ENCODE results near the gene ZBTB38.

Gene ZBTB38

DNA sequence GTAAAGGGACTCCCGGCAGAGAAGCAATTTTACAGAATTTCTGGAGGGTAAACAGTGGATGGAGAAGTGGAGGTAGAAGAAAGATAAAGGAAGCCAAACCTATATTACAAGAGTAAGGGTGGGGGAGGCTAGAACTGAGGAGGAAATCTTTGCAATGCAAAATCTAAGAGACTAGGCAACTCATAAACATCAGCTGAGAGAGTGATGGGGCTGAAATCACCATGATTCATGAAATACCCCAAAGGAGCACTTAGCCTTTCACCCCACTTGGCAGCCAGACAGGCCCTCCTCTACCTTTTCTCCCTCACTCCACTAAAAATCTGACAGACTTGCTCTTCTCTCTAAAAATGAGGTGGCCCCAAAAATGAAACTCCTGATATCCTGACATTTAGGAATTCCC is 19.5 kb upstream of the ZBTB38 start:
- no peak overlapping the region for H3K4me3 Mint-ChIP-seq
- H3K9me3 Mint-ChIP-seq, result no peaks in the 10 kb centered on the region
- ATAC-seq (no peak), DNase-seq (ENCODE audit: low spot score in 2 of 2) (no peak)
- H3K4me1 Mint-ChIP-seq, result no peaks in the 10 kb centered on the region
- H3K36me3 Mint-ChIP-seq, result no peaks in the 10 kb centered on the region
- H3K27ac Mint-ChIP-seq, result no peak overlapping the region

DNA sequence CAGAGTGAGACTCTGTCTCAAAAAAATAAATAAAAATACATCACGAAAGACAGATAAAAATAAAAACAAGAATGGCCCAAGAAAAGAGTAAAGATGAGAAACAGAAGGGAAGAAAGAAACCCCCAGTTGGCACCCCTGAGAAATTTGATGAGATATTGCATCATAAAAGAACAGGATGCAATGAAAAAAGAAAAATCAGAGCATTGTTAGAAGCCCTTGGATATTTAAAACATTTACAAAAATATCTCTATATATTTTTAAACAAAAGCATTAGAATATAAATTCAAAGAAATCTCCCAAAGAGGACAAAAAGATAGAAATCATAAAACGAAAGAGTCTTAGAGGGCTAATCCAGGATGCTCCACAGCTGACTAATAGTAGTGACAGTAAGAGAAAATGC is 18.6 kb upstream of the ZBTB38 start:
- H3K27ac Mint-ChIP-seq, result no peak overlapping the region
- H3K4me3 Mint-ChIP-seq, result no peak overlapping the region
- DNase-seq (ENCODE audit: low spot score in 2 of 2) (no peak), ATAC-seq (no peak)
- H3K36me3 Mint-ChIP-seq, result no peaks in the 10 kb centered on the region
- H3K9me3 Mint-ChIP-seq, result no peaks in the 10 kb centered on the region
- no peaks in the 10 kb centered on the region for H3K4me1 Mint-ChIP-seq

DNA sequence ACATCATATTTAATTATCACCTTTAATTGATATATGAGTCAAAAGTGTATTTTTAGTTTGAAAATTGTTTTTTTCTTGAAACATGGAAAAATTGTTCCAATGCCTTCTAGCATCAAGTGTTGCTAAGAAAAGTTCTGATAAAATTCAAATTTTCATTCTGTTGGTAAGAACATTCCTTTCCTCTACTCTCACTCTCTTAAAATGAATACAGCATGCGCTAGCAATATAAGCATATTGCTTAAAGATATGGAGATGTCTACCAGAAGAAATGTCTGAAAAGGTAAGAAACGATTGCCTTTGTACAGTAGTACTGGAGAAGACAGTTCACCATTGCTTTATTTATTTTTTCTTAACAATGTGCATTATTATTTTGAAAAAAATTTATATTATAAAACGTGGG is 17.6 kb upstream of the ZBTB38 start:
- Mint-ChIP-seq H3K4me1 (no peaks in the 10 kb centered on the region), H3K27ac (no peak overlapping the region), H3K9me3 (no peaks in the 10 kb centered on the region), H3K36me3 (no peaks in the 10 kb centered on the region), H3K4me3 (no peak overlapping the region)
- no peak for DNase-seq (ENCODE audit: low spot score in 2 of 2)
- no peak for ATAC-seq

DNA sequence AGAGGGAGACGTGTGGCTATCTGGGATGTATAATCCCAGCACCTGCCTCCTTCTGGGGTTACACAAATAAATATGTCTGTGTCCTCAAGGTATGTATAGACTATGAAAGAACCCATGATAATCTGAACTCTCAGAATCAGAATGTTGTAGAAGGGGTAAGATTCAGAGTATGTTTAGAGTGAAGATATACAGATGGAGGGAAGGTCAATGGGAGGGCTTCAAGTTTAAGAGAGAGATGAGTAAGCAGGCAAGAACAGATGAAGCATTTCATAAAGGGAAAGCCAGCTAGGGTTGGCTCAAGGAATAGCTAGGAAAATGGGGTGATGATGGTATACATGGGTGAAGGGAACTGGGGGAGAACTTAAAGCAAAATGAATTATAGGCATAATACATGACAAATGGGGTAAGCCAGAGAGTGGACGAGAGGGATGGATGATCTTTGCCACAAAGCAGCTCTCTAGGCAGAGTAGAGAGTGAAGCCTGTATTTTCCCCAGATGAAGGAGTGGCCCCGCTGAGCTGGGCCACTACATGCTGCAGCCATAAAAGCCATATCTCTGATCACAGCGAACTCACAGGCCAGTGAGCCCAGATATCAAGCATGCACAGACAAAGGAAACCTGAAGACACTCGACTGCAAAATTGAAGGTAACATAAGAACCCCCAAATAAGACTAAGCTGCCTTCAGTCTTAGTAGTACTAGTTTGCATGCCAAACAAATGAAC is 15.9 kb upstream of the ZBTB38 start:
- H3K4me1 Mint-ChIP-seq, result no peaks in the 10 kb centered on the region
- DNase-seq (ENCODE audit: low spot score in 2 of 2) (no peak), ATAC-seq (no peak)
- H3K36me3 Mint-ChIP-seq, result no peaks in the 10 kb centered on the region
- H3K4me3 Mint-ChIP-seq, result no peak overlapping the region
- no peak overlapping the region for H3K27ac Mint-ChIP-seq
- no peaks in the 10 kb centered on the region for H3K9me3 Mint-ChIP-seq

DNA sequence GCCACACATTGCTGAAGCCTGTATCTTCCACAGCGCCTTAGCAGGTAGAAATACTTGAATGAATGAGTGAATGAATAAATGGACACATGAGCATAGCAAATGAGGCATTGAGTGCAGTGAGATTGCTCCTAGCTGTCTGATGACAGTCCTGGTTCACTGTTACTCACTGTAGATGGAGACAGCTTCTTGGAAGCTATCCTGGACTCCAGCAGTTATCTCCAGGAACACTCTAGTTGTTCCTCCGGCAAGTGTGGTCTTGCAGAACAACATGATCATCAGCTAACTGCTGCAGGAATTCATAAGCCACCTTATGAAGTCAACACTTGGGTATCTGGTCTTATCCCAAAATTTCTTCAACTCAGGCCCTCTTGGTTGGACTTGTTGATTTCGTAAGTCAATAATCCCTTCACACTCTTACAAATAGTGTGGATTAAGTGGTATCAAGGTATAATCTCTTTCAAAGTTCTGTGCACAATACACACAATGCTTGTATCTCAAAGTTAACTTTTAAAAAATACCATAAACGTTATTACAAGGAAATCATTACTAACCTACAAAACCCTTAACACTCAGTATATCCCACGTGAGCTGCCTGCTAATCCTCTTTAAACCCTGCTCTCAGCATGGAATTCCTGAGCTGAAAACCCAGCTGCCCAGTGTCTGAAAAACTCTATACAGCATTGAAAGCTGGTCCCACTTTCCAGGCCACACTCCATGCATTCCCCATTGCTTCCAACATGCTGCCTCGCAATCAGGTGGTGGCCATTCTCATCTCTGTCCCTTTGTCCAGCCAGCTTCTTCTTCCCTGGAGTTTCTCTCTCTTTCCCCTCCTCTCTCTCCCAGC is 14.4 kb upstream of the ZBTB38 start:
- Mint-ChIP-seq H3K4me3 (no peak overlapping the region), H3K9me3 (no peaks in the 10 kb centered on the region), H3K4me1 (no peaks in the 10 kb centered on the region), H3K27ac (no peak overlapping the region), H3K36me3 (no peaks in the 10 kb centered on the region)
- DNase-seq (ENCODE audit: low spot score in 2 of 2) (no peak), ATAC-seq (no peak)

DNA sequence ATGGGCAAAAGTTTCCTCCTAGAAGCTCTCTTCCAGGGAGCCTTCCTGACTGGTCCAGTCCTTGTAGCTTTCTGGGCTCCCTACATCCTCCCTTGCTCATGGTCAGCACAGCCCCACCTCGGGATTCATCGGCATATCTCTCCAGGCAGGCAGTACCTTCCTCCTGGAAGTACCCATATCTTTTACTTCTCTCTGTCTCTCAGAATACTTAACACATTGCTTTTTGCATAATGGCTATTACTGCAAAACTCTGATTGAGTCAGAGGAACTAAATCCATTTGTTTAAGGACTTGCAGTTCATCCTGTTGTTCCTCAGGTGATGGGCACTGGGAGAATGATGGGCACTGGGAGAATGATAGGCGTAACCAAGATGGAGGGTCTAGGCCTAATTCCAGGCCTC is 13.8 kb upstream of the ZBTB38 start:
- no peak for ATAC-seq
- H3K27ac Mint-ChIP-seq, result no peak overlapping the region
- H3K9me3 Mint-ChIP-seq, result no peaks in the 10 kb centered on the region
- H3K36me3 Mint-ChIP-seq, result no peaks in the 10 kb centered on the region
- H3K4me3 Mint-ChIP-seq, result no peak overlapping the region
- H3K4me1 Mint-ChIP-seq, result no peaks in the 10 kb centered on the region
- no peak for DNase-seq (ENCODE audit: low spot score in 2 of 2)

DNA sequence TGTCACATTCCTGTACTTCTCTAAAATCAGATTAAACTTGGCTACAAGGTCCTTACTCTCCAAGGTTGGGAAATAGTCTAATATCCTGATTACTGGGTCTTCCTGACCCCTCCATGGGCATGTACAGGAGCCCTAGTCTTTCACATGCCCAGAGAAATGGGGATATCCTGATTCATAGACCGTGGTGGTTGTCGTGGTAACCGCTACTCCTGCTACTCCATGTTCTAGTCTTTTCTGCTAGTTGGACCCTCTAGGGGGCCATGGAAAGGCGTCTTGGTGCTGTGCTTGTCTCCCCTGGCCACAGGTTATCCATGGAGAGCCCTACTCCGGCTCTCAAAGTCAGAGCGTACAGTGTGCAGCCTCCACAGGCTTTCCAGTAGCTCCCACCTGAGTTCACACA is 13.1 kb upstream of the ZBTB38 start:
- no peak overlapping the region for H3K27ac Mint-ChIP-seq
- no peaks in the 10 kb centered on the region for H3K4me1 Mint-ChIP-seq
- no peak overlapping the region for H3K4me3 Mint-ChIP-seq
- ATAC-seq, result no peak
- H3K9me3 Mint-ChIP-seq, result no peaks in the 10 kb centered on the region
- no peak for DNase-seq (ENCODE audit: low spot score in 2 of 2)
- H3K36me3 Mint-ChIP-seq, result no peaks in the 10 kb centered on the region

DNA sequence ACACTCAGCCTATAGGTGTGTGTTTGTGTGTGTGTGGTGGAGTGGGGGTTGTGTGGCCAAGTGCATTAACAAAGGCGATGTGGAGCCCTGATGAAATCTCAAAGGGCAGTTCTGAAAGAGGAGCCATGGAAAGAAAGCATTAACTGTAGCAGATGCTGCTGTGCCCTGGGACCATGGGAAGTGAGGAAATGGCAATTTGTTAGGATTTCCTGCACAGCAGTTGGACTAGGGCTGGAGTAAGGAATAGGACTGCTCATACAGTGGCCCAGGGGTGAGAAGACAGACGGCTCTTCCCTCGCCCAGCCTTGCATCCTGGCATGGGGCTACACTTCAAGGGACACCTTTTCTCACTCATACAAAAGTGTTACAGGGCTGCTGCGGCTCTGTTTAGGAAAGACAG is 12.3 kb upstream of the ZBTB38 start:
- H3K4me3 Mint-ChIP-seq, result no peak overlapping the region
- no peak for ATAC-seq
- H3K36me3 Mint-ChIP-seq, result no peaks in the 10 kb centered on the region
- H3K9me3 Mint-ChIP-seq, result no peaks in the 10 kb centered on the region
- DNase-seq (ENCODE audit: low spot score in 2 of 2), result no peak
- peaks cover 4% of the 10 kb centered on the region for H3K4me1 Mint-ChIP-seq
- H3K27ac Mint-ChIP-seq, result no peak overlapping the region

DNA sequence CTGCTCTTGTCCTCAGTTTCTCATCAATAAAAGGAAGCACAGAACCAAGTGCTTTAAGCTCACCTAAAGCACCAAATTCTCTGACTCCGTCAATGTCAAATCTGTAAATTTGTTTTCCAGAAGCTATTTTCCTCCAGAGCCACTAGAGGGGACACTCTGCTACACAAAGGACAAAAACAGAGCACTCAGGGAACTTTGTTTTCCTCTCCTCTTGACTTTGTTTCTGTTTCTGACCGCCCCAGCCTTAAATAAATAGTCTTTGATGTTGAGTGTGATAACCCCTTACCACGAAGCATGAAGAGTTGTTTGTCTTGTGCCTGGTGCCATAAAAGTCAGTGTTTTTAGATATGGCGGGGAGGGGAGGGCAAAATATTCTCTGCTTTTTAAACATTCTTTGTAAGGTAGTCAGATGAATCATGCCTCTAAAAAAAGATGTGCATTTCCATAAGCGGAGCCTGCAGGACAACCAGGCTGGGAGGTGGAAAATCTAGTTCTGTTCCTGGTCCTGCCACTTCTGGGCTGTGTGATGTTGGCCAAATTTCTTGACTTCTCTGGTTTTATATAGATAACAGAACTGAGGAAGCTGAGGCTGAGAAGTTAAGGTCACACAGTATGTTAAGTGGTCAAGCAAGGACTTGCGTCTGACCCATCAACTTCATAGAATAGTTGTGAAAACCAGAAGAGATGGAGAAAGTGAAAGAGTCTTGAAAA is 7.3 kb upstream of the ZBTB38 start:
- peak overlapping the region; percentile 30 for H3K4me3 Mint-ChIP-seq
- DNase-seq (ENCODE audit: low spot score in 2 of 2) (no peak), ATAC-seq (peak; percentile 74)
- H3K36me3 Mint-ChIP-seq, result no peaks in the 10 kb centered on the region
- H3K4me1 Mint-ChIP-seq, result peaks cover 11% of the 10 kb centered on the region
- H3K27ac Mint-ChIP-seq, result peak overlapping the region; percentile 40
- no peaks in the 10 kb centered on the region for H3K9me3 Mint-ChIP-seq

DNA sequence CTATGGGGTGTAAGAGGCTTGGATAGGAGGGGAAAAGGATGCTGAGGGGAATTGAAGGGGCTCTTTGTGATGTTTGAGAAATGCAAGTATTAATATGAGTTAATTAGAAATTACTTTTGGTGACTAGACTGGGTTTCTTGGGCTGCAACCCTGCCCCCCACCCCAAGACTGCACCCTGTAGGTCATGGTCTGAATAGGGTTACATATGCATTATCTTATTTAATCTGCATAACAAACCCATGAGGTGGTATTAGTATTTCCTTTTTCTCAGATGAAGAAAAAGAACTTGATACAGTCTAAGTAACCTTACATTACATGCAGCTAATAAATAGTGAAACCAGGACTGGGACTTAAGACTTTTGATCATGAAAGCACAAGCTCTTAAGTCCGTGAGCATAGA is 5.6 kb upstream of the ZBTB38 start:
- DNase-seq (ENCODE audit: low spot score in 2 of 2), result no peak
- peaks cover 21% of the 10 kb centered on the region for H3K4me1 Mint-ChIP-seq
- H3K4me3 Mint-ChIP-seq, result no peak overlapping the region
- ATAC-seq, result no peak
- H3K36me3 Mint-ChIP-seq, result no peaks in the 10 kb centered on the region
- no peak overlapping the region for H3K27ac Mint-ChIP-seq
- H3K9me3 Mint-ChIP-seq, result no peaks in the 10 kb centered on the region

DNA sequence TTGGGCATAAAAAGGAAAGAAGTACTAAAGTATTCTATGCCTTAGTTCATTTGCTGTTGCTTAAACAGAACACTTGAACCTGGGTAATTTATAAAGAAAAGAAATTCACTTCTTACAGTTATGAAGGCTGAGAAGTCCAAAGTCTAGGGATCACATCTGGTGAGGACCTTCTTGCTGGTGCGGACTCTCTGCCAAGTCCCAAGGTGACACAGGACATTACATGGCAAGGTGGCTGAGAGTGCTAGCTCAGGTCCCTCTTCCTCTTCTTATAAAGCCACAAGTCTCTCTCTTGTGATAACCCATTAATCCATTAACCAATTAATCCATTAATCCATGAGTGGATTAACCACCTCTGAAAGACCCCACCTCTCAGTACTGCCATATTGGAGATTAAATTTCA is 3.1 kb upstream of the ZBTB38 start:
- no peaks in the 10 kb centered on the region for H3K36me3 Mint-ChIP-seq
- ATAC-seq (no peak), DNase-seq (ENCODE audit: low spot score in 2 of 2) (no peak)
- H3K4me3 Mint-ChIP-seq, result no peak overlapping the region
- H3K4me1 Mint-ChIP-seq, result peaks cover 30% of the 10 kb centered on the region
- no peaks in the 10 kb centered on the region for H3K9me3 Mint-ChIP-seq
- no peak overlapping the region for H3K27ac Mint-ChIP-seq

DNA sequence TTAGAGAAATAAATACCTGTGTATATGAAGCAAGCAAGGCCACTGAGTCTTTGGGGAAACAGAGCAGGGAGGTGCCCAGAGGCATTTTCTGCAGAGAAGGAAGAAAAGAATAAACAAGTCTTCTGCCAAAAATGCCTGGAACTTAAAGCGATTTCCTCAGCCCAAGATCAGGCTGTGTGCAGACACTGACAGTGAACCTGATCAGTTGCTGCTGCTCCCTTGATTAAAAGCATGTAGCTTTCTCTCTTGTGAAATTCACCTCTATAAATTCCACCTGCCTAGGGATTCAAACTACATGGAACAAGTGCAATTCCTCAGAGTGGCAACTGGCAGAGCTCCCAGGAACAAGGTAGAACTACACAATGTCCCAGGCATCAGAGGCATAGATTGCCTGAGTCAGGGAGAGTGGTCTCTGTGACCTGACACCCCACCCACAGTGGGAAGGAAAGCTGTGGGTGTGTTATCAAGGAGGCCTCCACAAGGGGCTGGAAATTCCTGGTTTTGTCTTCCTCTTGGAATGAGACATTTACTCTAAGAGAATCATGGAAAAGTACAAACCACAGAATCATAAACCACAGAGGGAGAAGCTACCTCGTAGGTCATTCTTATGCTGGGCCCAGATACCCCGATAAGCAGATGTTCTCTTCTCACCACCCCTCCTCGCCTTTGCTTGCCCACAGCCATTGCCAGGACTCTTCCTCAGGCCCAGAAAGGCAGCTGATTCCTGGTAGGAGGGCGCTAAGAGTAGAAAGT is 1.8 kb upstream of the ZBTB38 start:
- Mint-ChIP-seq H3K4me3 (no peak overlapping the region), H3K4me1 (peaks cover 21% of the 10 kb centered on the region), H3K9me3 (no peaks in the 10 kb centered on the region), H3K36me3 (no peaks in the 10 kb centered on the region), H3K27ac (peak overlapping the region; percentile 9)
- no peak for DNase-seq (ENCODE audit: low spot score in 2 of 2)
- ATAC-seq, result no peak

DNA sequence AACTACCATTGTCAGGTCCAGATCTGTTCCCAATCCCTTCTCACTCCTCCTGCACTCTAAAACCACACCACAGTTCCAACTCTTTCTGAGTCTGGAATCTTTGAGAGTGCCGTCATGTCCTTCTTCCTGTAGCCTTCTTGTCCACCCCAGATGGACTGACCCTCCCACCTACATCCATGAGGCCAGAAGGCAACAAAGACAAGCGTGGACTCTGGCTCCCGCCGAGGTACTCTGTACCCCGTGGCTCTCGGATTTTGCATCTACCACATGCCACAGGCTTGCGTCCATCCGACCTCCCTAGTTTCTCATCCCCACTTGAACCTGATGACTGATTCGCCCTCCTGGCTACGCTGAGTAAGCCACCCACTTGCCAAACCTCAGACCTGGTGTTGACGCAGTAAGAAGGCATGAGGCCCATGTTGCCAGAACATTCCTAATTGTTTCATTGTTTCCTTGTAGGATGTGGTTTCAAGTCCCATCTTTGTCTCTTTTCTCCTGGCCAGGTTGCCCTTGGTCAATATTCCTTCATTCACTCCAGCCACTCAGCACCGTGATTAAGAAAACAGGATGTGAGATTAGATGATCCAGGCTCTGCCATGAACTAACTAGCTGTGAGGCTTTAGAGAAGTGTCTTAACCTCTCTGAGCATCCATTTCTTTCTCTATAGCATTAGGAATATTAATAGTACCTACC is 1.1 kb upstream of the ZBTB38 start:
- H3K4me3 Mint-ChIP-seq, result no peak overlapping the region
- H3K9me3 Mint-ChIP-seq, result no peaks in the 10 kb centered on the region
- peaks cover 25% of the 10 kb centered on the region for H3K4me1 Mint-ChIP-seq
- ATAC-seq (no peak), DNase-seq (ENCODE audit: low spot score in 2 of 2) (no peak)
- no peaks in the 10 kb centered on the region for H3K36me3 Mint-ChIP-seq
- H3K27ac Mint-ChIP-seq, result peak overlapping the region; percentile 9

DNA sequence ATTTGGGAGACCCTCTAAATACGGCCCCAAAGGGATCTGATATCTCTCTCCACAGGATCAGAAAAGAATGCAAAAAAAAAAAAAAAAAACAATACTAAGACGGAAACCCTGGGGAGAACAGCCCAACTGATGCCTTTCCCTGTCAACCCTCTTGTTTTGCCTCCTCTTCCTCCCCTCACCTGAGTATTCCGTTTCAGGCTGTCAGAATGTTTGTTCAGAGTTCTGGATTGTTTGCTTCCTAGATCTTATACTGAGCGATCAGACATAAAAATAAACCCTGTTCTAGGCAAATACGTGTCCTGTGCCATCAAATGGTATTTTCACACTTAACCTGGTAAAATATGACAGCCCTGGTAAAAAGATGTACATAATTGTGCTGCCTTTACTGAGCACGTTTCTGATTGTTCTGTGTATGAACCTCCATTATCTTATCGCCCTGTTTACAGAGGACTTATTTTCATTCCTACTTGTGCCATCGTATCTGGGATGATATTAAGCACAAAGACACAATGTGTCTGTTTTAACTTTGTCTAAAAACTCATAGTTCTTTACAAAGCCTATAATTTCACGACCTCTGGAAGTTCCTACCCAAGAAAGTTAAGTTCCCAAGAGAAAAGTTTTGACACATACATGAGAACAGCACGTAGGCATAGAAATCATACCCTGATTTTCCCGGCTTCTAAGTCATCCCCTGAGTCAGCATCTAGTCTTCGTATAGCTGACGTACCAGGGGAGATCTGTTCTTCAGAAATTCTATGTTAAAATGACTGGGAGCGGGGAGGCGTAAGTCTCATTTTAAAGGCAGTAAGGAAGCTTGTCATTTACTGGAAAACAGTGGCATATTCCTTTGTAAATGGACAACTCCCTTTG is 856 bp downstream of the ZBTB38 start:
- peak overlapping the region; percentile 32 for H3K4me3 Mint-ChIP-seq
- H3K9me3 Mint-ChIP-seq, result no peaks in the 10 kb centered on the region
- peak overlapping the region; percentile 68 for H3K27ac Mint-ChIP-seq
- ATAC-seq (no peak), DNase-seq (ENCODE audit: low spot score in 2 of 2) (no peak)
- no peaks in the 10 kb centered on the region for H3K36me3 Mint-ChIP-seq
- H3K4me1 Mint-ChIP-seq, result peaks cover 26% of the 10 kb centered on the region

All from stimulated activated effector memory CD8-positive, alpha-beta T cell treated with anti-CD3 and anti-CD28 coated beads, Interleukin-12 subunit alpha, Interleukin-12 subunit beta, amount 100 ng/mL, for 72 hours (primary cell).